GM12873 (cell line): Measurements from ENCODE around the gene TRIM25.

Source experiments
- TF ChIP-seq, protein P1 (sequence below): IDR thresholded peaks from 2 replicates; pipeline ENCODE4 v1.5.1; 2012; ENCODE audit warnings: low read depth, mild to moderate bottlenecking, moderate library complexity, low read length, control low read depth; ENCODE audit not compliant: insufficient read depth; ENCODE audit errors: missing control alignments

TRIM25 gene

DNA sequence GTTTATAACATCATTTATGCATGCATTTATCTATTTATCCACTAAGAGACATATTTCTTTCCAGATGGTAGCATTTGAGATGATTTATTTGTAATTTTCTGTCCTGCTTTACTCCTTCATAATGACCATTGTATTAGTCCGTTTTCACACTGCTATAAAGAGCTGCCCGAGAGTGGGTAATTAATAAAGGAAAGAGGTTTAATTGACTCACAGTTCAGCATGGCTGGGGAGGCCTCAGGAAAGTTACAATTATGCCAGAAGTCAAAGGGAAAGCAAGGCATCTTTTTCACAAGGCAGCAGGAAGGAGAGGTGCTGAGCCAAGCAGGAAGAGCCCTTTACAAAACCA is 28.6 kb downstream of the TRIM25 start:
- TF ChIP-seq, protein P1, sequence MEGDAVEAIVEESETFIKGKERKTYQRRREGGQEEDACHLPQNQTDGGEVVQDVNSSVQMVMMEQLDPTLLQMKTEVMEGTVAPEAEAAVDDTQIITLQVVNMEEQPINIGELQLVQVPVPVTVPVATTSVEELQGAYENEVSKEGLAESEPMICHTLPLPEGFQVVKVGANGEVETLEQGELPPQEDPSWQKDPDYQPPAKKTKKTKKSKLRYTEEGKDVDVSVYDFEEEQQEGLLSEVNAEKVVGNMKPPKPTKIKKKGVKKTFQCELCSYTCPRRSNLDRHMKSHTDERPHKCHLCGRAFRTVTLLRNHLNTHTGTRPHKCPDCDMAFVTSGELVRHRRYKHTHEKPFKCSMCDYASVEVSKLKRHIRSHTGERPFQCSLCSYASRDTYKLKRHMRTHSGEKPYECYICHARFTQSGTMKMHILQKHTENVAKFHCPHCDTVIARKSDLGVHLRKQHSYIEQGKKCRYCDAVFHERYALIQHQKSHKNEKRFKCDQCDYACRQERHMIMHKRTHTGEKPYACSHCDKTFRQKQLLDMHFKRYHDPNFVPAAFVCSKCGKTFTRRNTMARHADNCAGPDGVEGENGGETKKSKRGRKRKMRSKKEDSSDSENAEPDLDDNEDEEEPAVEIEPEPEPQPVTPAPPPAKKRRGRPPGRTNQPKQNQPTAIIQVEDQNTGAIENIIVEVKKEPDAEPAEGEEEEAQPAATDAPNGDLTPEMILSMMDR = no peak

DNA sequence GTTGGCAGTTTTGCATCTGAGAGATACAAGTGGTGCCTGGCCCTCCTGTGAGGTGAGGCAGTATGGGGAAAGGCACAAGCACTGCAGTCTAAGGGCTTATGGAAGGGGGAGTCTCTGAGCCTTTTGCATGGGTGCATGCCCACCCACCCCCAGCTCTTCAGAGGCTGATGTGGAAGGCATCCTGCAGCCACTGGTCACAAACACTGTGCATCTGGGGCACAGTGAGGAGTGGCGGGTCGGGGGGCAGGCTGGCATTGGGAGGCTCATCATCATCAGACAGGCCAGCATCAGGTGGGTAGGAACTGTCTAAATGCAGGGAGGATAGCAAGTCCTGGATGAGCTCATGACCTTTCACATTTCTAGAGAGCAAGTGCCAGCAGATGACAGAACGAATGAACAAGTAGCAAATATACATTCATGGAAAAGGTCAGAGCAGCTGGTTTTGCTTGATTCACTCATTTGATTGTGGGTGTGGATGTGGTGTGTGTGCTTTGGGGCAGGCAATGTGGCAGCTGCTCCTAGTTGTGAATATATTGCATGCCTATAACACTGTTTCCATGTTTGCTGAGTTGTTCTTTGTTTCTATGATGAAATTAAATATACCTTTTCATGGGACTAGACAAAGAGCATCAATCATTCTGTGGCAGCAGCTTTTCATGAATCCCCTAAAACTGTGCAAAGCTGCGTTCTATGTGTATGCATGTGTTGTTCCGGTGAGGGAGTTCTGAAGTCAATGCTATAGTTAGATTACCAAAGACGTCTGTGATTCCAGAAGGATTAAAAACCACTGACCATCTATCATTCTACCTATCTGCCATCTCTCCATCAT is 29.2 kb downstream of the TRIM25 start:
- TF ChIP-seq, protein P1 = no peak

DNA sequence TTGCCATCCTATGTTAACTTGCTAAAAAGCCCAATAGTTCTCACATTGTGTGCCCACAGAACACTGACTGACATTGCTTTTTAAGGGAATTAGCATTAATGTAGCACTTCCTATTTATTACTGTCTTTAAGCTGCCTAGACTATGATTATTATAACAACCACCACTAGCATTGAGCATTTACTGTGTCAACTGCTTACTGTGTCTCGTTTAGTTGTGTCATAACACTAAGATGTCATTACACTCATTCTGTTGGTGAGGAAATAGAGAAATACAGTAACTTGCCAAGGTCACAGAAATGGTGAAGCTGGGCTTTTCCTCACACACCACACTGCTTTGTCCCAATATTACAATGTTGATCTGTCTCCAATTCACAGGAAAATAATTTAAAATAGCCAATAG is 30.2 kb downstream of the TRIM25 start:
- TF ChIP-seq, protein P1 = no peak

DNA sequence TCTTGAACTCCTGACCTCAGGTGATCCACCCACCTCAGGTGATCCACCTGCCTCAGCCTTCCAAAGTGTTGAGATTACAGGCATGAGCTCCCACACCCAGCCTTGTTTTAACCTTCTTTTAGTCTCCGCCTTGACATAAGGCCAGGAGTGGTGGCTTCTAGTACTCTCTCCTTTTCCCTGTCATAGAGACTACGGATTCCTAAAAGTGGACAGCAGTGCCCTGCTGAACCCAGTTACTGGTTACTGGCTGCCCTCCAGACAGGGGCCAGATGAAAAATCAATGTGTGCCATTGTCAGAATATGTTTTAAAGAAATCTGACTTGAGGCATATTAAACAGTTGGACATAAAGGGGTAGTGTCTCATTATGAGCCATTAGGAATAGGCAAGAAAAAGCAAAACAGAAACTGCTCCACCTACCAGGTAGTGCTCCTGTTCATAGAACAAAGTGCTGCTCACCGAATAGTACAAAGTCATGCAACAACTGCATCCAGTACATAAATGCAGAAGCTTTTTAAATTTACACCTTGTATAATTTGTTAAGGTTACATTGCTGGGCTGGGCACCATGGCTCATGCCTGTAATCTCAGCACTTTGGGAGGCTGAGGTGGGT is 32.1 kb downstream of the TRIM25 start:
- TF ChIP-seq, protein P1 = no peak

DNA sequence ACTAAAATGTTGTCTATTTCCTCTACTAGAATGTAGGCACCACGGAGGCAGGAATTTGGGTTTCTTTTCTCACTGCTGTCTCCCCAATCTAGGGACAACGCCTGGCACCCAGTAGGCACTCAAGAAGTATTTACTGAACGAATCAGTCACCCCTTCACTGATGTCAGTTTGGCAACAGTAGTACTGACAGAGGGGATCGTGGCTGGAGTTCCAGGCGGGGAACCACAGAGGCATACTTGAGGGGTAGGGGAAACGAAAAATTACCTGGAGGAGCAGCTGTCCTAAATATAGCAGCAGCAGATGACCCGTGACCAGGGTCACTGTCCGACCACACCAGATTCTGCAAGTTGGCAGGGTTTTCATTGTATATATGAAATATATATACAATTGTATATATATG is 33.3 kb downstream of the TRIM25 start:
- TF ChIP-seq, protein P1 = no peak

DNA sequence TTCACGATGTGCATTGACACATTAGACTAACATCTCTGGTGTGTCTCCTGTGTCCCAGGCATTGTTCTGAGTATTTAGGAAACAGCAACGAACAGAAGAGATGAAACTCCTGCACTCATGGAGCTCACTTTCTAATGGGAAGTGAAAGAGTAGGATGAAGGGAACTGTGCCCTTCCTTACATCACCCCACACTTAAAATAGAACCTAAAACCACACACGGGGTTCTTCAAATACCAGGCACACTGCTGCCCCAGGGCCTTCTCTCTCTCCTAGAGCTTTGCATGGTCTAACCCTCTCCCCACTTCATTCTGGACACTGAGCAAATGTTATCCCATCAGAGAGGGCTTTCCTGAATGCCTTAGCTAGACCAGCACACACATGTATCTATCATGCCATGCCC is 33.7 kb downstream of the TRIM25 start:
- TF ChIP-seq, protein P1 = no peak

DNA sequence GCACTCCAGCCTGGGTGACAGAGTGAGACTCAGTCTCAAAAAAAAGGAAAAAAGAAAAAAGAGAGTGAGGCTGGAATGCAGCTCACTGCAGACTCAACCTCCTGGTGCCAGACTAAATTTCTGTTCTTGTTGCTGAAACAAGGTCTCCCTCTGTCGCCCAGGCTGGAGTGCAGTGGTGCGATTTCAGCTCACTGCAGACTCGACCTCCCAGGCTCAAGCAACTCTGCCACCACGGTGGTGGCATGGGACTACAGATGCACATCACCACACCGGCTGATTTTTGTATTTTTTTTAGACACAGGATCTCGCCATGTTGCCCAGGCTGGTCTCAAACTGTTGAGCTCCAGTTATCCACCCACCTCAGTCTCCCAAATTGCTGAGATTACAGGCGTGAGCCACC is 34.6 kb downstream of the TRIM25 start:
- TF ChIP-seq, protein P1 = no peak
